RPMI7951 (cell line): ENCODE data around the gene HIVEP3. TPM values are rescaled to one million over a fixed set of nuclear protein-coding genes. Genes with fewer than 3 reads are reported as not detected.
A peak's percentile ranks its signal among the peaks of the same experiment; 100 is the strongest.

ENCODE experiments used
- DNase-seq: peaks from one replicate; pipeline ENCODE4 v3.0.0-alpha.2; 2012; ENCODE audit warnings: low read depth
- total RNA-seq: library from RNA; depleted of rRNA; stranded (reverse); fragments of >200 nt; shearing (Covaris generic); gene quantifications from 2 replicates; pipeline ENCODE4 v1.2.3, GENCODE V29; 2014

HIVEP3 gene
- total RNA-seq, 1 experiment from 2014 or later = 4.1 TPM

- DNase-seq = peak; percentile 35
Observed at GRCh38 chr1:41689558-41689981, 229.2 kb downstream of the HIVEP3 start.

GRCh38 chr1:41689139-41689538, 229.6 kb downstream of the HIVEP3 start:
- no peak for DNase-seq

- no peak for DNase-seq
Observed at GRCh38 chr1:41687007-41687406, 231.7 kb downstream of the HIVEP3 start.

GRCh38 chr1:41683681-41684500, 234.8 kb downstream of the HIVEP3 start:
- peak; percentile 79 for DNase-seq

GRCh38 chr1:41682845-41683625, 235.7 kb downstream of the HIVEP3 start:
- peak; percentile 45 for DNase-seq

- DNase-seq = no peak
Observed at GRCh38 chr1:41682149-41682548, 236.6 kb downstream of the HIVEP3 start.

- peak; percentile 85 for DNase-seq
Observed at GRCh38 chr1:41681331-41682098, 237.2 kb downstream of the HIVEP3 start.

GRCh38 chr1:41679994-41680393, 238.7 kb downstream of the HIVEP3 start:
- no peak for DNase-seq

GRCh38 chr1:41679531-41679930, 239.2 kb downstream of the HIVEP3 start:
- DNase-seq = peak; percentile 31

GRCh38 chr1:41678111-41678878, 240.4 kb downstream of the HIVEP3 start:
- peak; percentile 86 for DNase-seq

GRCh38 chr1:41677620-41678019, 241.1 kb downstream of the HIVEP3 start:
- DNase-seq = peak; percentile 21

GRCh38 chr1:41675401-41675800, 243.3 kb downstream of the HIVEP3 start:
- DNase-seq = no peak

GRCh38 chr1:41674522-41674921, 244.2 kb downstream of the HIVEP3 start:
- no peak for DNase-seq

- DNase-seq = no peak
Observed at GRCh38 chr1:41673806-41674205, 244.9 kb downstream of the HIVEP3 start.

- DNase-seq = no peak
Observed at GRCh38 chr1:41673378-41673777, 245.3 kb downstream of the HIVEP3 start.

GRCh38 chr1:41672641-41673361, 245.9 kb downstream of the HIVEP3 start:
- DNase-seq = no peak

GRCh38 chr1:41672173-41672572, 246.5 kb downstream of the HIVEP3 start:
- DNase-seq = peak; percentile 89

GRCh38 chr1:41671116-41671755, 247.5 kb downstream of the HIVEP3 start:
- DNase-seq = no peak

GRCh38 chr1:41670217-41670957, 248.3 kb downstream of the HIVEP3 start:
- peak; percentile 76 for DNase-seq
